ENCODE measurements around the gene COX4I2. TPM values are rescaled to one million over a fixed set of nuclear protein-coding genes. Genes with fewer than 3 reads are reported as not detected.

COX4I2 gene
- total RNA-seq, 1 experiment from 2014 or later = not detected

DNA sequence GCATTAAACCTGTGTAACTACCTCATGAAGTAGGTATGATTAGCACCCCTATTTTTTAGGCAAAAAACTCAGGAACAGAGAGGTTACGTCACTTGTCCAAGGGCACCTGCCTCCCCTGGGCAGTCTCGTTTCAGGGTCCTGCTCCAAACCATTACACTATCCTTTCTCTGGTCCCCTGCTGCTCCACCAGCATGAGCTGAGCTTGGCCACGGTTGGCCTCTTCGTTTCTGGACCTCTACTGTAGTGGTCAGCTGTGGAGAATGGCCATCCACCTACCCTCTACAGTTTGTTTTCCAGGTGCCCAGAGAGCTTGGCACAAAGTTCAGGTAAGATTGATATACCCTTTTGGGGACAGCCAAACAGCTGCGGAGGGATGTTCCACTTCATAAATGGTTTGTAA lies 16.8 kb downstream of the COX4I2 start:
- no peak overlapping the region for H3K27ac ChIP-seq (ENCODE audit: low read length)
- H3K79me2 ChIP-seq (ENCODE audit: low read length) = no peaks in the 10 kb centered on the region
- no peak for DNase-seq
- no peak overlapping the region for H3K4me2 ChIP-seq (ENCODE audit: low read depth, low read length, poor library complexity, severe bottlenecking)
- H4K20me1 ChIP-seq (ENCODE audit: insufficient read depth, low read depth, low read length) = no peaks in the 10 kb centered on the region
- no peaks in the 10 kb centered on the region for H3K9me2 ChIP-seq (replicated peaks; ENCODE audit: insufficient read depth, low read length)
- no peak overlapping the region for H3K9ac ChIP-seq (ENCODE audit: low read length)
- H3K36me3 ChIP-seq (ENCODE audit: insufficient read depth, low read length) = no peaks in the 10 kb centered on the region
- H3K9me3 ChIP-seq (ENCODE audit: low read length) = no peaks in the 10 kb centered on the region
- H3K27me3 ChIP-seq (ENCODE audit: low read length) = no peaks in the 10 kb centered on the region
- H3K4me3 ChIP-seq (ENCODE audit: low read length) = no peak overlapping the region
- H2AFZ ChIP-seq (ENCODE audit: low read length) = no peak overlapping the region
- no peaks in the 10 kb centered on the region for H3K4me1 ChIP-seq (ENCODE audit: low read length)

DNA sequence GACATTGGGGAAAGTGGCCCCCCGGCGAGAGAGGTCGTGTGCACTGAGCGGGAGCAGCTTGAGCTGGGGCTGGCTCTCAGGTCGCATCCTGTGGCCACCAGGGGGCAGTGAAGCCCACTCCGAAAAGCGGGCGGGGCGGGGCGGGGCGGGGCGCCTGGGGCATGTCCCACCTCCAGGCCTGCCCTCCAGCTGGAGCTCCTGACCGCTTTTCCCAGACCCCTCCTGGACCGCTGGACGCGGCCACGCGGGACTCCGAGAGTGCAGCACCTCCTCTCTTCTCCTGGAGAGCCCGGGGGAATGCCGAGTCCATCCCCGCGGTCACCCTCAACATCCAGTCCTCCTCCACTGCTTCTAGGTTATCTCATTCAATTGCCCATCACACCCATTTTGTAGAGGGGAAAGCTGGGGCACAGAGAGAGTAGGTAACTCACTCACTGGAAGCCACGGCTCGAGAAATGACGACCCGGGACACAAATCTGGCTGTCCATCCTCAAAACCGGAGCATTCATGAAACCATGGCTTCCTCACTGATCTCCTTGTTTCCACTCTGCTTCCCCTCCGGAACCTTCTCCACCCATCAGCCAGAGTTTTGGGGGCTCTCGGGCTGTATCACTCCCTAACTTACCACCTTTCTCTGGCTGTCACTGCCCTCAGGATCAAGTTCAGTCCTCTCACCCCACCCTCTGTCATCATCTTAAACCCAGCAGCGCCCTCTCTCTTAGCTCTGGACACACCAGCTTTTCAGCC lies 24.1 kb downstream of the COX4I2 start:
- DNase-seq = peak; percentile 92
- H3K27me3 ChIP-seq (ENCODE audit: low read length) = no peaks in the 10 kb centered on the region
- peak overlapping the region; percentile 89 for H3K4me2 ChIP-seq (ENCODE audit: low read depth, low read length, poor library complexity, severe bottlenecking)
- H4K20me1 ChIP-seq (ENCODE audit: insufficient read depth, low read depth, low read length) = no peaks in the 10 kb centered on the region
- H3K4me3 ChIP-seq (ENCODE audit: low read length) = peak overlapping the region; percentile 65
- peak overlapping the region; percentile 63 for H3K27ac ChIP-seq (ENCODE audit: low read length)
- no peaks in the 10 kb centered on the region for H3K36me3 ChIP-seq (ENCODE audit: insufficient read depth, low read length)
- H3K9ac ChIP-seq (ENCODE audit: low read length) = peak overlapping the region; percentile 66
- no peaks in the 10 kb centered on the region for H3K9me2 ChIP-seq (replicated peaks; ENCODE audit: insufficient read depth, low read length)
- H2AFZ ChIP-seq (ENCODE audit: low read length) = peak overlapping the region; percentile 92; the same call in 1 of the 2 replicates
- H3K9me3 ChIP-seq (ENCODE audit: low read length) = no peaks in the 10 kb centered on the region
- H3K79me2 ChIP-seq (ENCODE audit: low read length) = no peaks in the 10 kb centered on the region
- peaks cover 21% of the 10 kb centered on the region for H3K4me1 ChIP-seq (ENCODE audit: low read length)

DNA sequence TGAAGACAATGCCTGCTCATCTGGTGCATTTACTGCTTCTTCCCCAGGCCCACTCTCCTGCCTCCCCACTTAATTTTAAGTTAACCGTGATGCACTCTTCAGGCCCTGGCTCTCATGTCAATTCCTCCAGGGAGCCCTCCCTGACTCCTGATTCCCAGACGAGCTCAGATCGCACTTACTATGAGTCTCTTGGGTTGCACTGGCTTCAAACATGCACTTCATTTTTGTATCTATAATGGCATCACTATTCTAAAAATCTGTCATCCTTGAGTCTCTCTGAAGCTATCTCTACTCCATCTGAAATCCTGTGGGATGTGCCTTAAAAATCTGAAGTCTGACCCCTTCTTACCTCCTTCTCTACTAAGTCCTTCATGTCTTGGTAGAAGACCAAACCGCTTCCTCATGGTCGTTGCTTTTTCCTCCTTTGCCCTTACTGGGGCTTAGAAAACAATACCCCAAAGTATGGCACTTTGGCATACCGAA lies 24.7 kb downstream of the COX4I2 start:
- DNase-seq = no peak
- Histone ChIP-seq H2AFZ (ENCODE audit: low read length) (no peak overlapping the region), H3K4me3 (ENCODE audit: low read length) (peak overlapping the region; percentile 65; the same call in 1 of the 2 replicates), H4K20me1 (ENCODE audit: insufficient read depth, low read depth, low read length) (no peaks in the 10 kb centered on the region), H3K36me3 (ENCODE audit: insufficient read depth, low read length) (no peaks in the 10 kb centered on the region), H3K9ac (ENCODE audit: low read length) (peak overlapping the region; percentile 66), H3K9me3 (ENCODE audit: low read length) (no peaks in the 10 kb centered on the region), H3K4me2 (ENCODE audit: low read depth, low read length, poor library complexity, severe bottlenecking) (peak overlapping the region; percentile 89), H3K4me1 (ENCODE audit: low read length) (peaks cover 26% of the 10 kb centered on the region), H3K27me3 (ENCODE audit: low read length) (no peaks in the 10 kb centered on the region), H3K27ac (ENCODE audit: low read length) (peak overlapping the region; percentile 63), H3K9me2 (replicated peaks; ENCODE audit: insufficient read depth, low read length) (no peaks in the 10 kb centered on the region), H3K79me2 (ENCODE audit: low read length) (no peaks in the 10 kb centered on the region)

DNA sequence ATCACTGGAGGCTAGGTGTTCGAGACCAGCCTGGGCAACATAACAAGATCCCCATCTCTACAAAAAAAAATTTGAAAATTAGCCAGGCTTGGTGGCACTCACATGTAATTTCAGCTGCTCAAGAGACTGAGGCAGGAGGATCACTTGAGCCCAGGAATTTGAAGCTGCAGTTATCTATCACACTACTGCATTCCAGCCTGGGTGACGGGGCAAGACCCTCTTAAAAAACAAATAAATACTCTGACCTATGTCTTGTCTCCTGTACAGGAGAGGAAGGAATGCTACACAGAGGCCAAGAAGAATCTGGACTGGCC lies 25.8 kb downstream of the COX4I2 start:
- no peak for DNase-seq
- Histone ChIP-seq H3K4me2 (ENCODE audit: low read depth, low read length, poor library complexity, severe bottlenecking) (no peak overlapping the region), H3K27ac (ENCODE audit: low read length) (peak overlapping the region; percentile 38; the same call in 1 of the 2 replicates), H3K4me1 (ENCODE audit: low read length) (peaks cover 35% of the 10 kb centered on the region), H3K79me2 (ENCODE audit: low read length) (peaks cover 3% of the 10 kb centered on the region; the same call in 1 of the 2 replicates), H3K9me3 (ENCODE audit: low read length) (no peaks in the 10 kb centered on the region), H4K20me1 (ENCODE audit: insufficient read depth, low read depth, low read length) (no peaks in the 10 kb centered on the region), H3K4me3 (ENCODE audit: low read length) (no peak overlapping the region), H3K9me2 (replicated peaks; ENCODE audit: insufficient read depth, low read length) (no peaks in the 10 kb centered on the region), H3K27me3 (ENCODE audit: low read length) (no peaks in the 10 kb centered on the region), H3K9ac (ENCODE audit: low read length) (no peak overlapping the region), H3K36me3 (ENCODE audit: insufficient read depth, low read length) (no peaks in the 10 kb centered on the region), H2AFZ (ENCODE audit: low read length) (no peak overlapping the region)

DNA sequence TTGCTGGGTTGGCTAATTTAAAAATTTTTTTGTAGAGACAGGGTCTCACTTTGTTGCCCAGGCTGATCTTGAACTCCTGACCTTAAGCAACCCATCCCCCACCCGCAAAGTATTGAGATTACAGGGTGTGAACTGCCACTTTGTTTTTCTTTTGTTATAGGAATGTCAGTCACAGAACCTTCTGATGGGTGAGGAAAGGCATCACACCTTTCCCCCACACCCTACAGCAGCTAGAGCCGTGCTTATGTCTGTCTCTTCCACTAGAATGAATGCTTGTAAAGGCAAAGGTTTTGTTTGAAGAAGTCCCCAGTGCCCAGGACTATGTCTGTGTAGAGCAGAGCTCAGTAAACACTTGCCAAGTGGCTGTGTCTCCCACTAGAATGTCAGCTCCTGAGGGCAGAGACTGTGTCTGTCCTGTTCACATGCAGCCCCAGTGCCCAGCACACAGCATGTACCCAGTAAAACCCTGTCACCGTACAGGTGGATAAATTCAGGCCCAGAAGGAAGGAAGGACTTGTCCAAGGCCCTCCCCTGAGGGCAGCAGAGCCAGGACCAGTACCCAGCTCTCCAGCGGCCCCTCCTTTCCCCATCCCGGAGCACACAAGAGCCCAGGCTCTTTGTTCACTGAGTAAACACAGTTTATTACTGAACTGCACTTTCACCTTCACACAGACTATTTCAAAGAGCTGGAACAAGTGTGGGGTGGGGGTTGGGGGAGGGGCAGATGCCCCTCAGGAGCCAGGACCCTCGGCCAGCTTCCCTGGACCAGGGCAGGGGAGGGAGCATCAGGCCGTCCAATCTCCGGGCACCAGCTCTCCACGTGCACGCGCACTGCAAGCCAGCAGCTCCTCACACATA lies 26.4 kb downstream of the COX4I2 start:
- Histone ChIP-seq H3K9me2 (replicated peaks; ENCODE audit: insufficient read depth, low read length) (no peaks in the 10 kb centered on the region), H3K4me1 (ENCODE audit: low read length) (peaks cover 35% of the 10 kb centered on the region), H2AFZ (ENCODE audit: low read length) (no peak overlapping the region), H3K4me2 (ENCODE audit: low read depth, low read length, poor library complexity, severe bottlenecking) (no peak overlapping the region), H4K20me1 (ENCODE audit: insufficient read depth, low read depth, low read length) (no peaks in the 10 kb centered on the region), H3K36me3 (ENCODE audit: insufficient read depth, low read length) (no peaks in the 10 kb centered on the region), H3K4me3 (ENCODE audit: low read length) (no peak overlapping the region), H3K9ac (ENCODE audit: low read length) (no peak overlapping the region), H3K27me3 (ENCODE audit: low read length) (no peaks in the 10 kb centered on the region), H3K79me2 (ENCODE audit: low read length) (peaks cover 4% of the 10 kb centered on the region; the same call in 1 of the 2 replicates), H3K27ac (ENCODE audit: low read length) (peak overlapping the region; percentile 38; the same call in 1 of the 2 replicates), H3K9me3 (ENCODE audit: low read length) (no peaks in the 10 kb centered on the region)
- DNase-seq = no peak

DNA sequence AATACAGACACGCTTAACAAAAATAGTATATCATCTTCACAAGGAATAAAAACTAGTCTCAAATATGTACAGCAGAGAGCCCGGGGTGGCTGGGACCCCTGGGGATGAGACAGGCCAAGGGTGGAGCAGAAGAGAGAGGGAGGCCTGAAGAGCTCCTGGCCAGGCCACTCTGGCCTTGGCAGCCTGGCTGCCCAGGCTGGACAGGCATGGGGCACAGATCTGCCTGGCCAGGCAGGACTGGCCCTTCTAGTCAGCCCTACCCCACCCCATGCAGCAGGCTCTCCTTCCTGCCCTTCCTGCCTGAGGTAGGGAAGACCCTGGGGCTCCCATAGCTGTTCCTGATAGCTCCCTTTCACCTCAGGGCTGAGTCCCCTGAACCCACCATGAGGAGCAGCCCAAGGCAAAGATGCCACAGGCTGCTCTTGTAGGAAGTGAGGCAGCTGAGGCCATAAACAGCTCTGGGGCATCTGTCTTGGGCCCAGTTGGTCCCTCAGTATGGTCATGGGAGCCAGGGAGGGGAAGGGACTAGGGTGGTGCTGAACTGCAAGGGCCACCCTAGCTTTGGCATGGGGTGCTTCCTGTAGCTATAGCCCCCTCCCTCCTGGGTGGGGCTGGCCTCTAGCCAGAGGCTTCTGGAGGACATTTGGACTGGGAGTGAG lies 27.1 kb downstream of the COX4I2 start:
- H3K9me2 ChIP-seq (replicated peaks; ENCODE audit: insufficient read depth, low read length) = no peaks in the 10 kb centered on the region
- no peak overlapping the region for H3K4me3 ChIP-seq (ENCODE audit: low read length)
- H3K9ac ChIP-seq (ENCODE audit: low read length) = 0 out of 2 replicates have a peak overlapping the region, but pooled peaks have one; percentile 12
- no peak overlapping the region for H3K4me2 ChIP-seq (ENCODE audit: low read depth, low read length, poor library complexity, severe bottlenecking)
- H3K27ac ChIP-seq (ENCODE audit: low read length) = no peak overlapping the region
- no peaks in the 10 kb centered on the region for H4K20me1 ChIP-seq (ENCODE audit: insufficient read depth, low read depth, low read length)
- no peaks in the 10 kb centered on the region for H3K9me3 ChIP-seq (ENCODE audit: low read length)
- no peaks in the 10 kb centered on the region for H3K27me3 ChIP-seq (ENCODE audit: low read length)
- H3K4me1 ChIP-seq (ENCODE audit: low read length) = peaks cover 35% of the 10 kb centered on the region
- no peak for DNase-seq
- H2AFZ ChIP-seq (ENCODE audit: low read length) = no peak overlapping the region
- no peaks in the 10 kb centered on the region for H3K36me3 ChIP-seq (ENCODE audit: insufficient read depth, low read length)
- H3K79me2 ChIP-seq (ENCODE audit: low read length) = peaks cover 8% of the 10 kb centered on the region

DNA sequence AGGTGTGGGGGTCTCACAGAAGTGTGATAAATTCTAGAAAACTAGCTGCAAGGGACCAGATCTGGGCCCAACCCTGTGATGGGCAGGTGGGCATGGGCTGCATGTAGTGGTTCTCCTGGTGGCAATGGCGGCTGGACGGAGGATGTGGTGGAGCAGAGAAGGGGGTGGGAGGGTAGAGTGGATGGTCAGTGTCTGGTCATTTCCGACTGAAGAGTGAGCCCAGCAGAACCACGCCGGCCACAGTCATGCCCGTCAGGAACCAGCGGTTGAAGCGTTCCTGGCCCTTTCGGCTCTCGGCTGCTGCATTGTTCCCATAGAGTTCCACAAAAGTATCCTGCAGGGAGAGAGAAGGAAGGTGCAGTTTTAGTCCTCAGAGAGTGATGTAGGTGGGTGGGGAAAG lies 28.0 kb downstream of the COX4I2 start:
- Histone ChIP-seq H2AFZ (ENCODE audit: low read length) (no peak overlapping the region), H3K27me3 (ENCODE audit: low read length) (no peaks in the 10 kb centered on the region), H3K4me1 (ENCODE audit: low read length) (peaks cover 35% of the 10 kb centered on the region), H3K9ac (ENCODE audit: low read length) (no peak overlapping the region), H3K36me3 (ENCODE audit: insufficient read depth, low read length) (no peaks in the 10 kb centered on the region), H3K9me3 (ENCODE audit: low read length) (no peaks in the 10 kb centered on the region), H3K79me2 (ENCODE audit: low read length) (peaks cover 17% of the 10 kb centered on the region), H3K27ac (ENCODE audit: low read length) (no peak overlapping the region), H3K4me2 (ENCODE audit: low read depth, low read length, poor library complexity, severe bottlenecking) (no peak overlapping the region), H3K4me3 (ENCODE audit: low read length) (no peak overlapping the region), H3K9me2 (replicated peaks; ENCODE audit: insufficient read depth, low read length) (no peaks in the 10 kb centered on the region), H4K20me1 (ENCODE audit: insufficient read depth, low read depth, low read length) (no peaks in the 10 kb centered on the region)
- no peak for DNase-seq

Data from Karpas-422 (cell line).